HepG2 (cell line): ENCODE results near the gene MEX3A. TPM values are rescaled to one million over a fixed set of nuclear protein-coding genes. Genes with fewer than 3 reads are reported as not detected.

Source experiments
- ATAC-seq: fragments of 200-7000 bp; cut with Tn5 transposase; 3 replicates; pipeline ENCODE4 v1.9.1; 2020; ENCODE audit warnings: mild to moderate bottlenecking, moderate library complexity
- BruUV-seq: library from RNA; stranded (reverse); fragments of 400-500 nt; replicated peaks from 2 replicates; lab custom pipeline; 2021; lab: Mats Ljungman, UMichigan
- CTCF ChIA-PET: fragments of 300-600 bp; formaldehyde crosslinking; extraction: SDS; loops from one replicate; lab custom pipeline; 2021; ENCODE audit warnings: low total read pairs, inconsistent platforms, low intra/inter-chr PET ratio; lab: Yijun Ruan, JAX
- POLR2A ChIA-PET: fragments of 350-600 bp; sonication (Branson Sonifier 250); formaldehyde crosslinking; loops from one replicate; lab custom pipeline; 2020; ENCODE audit warnings: antibody characterized with exemption, inconsistent platforms; lab: Yijun Ruan, JAX
- DNase-seq: peaks from one replicate; pipeline ENCODE4 v3.0.0-alpha.2; 2015; ENCODE audit warnings: low spot score
- FAIRE-seq: peaks from 3 replicates; lab custom pipeline; 2011; peaks lifted over from hg19 to GRCh38; lab: Jason Lieb, UNC
- H2AFZ ChIP-seq: one replicate; pipeline ENCODE4 v1.6.1; 2011; ENCODE audit warnings: low read length, inconsistent platforms
- H3K27ac ChIP-seq: fragments of 300-600 bp; 3 replicates; pipeline ENCODE4 v1.8.0; 2011; ENCODE audit warnings: mixed run types, mild to moderate bottlenecking, mixed read lengths, low read length, inconsistent platforms; ENCODE audit not compliant: insufficient read depth; ENCODE audit errors: extremely low read length
- H3K27me3 ChIP-seq, 2 experiments: fragments of 200-600 bp in 1 of 2; 2 replicates in 1 of 2; 3 replicates in 1 of 2; pipeline versions ENCODE4 v1.6.0 to v1.8.0; 2011; ENCODE audit warnings: low read length in 2 of 2, mild to moderate bottlenecking in 2 of 2, moderate library complexity in 2 of 2, inconsistent platforms in 1 of 2; ENCODE audit not compliant: insufficient read depth in 2 of 2, control insufficient read depth in 1 of 2
- H3K36me3 ChIP-seq, 2 experiments: fragments of 200-600 bp in 1 of 2; replicated peaks in 1 of 2; 2 replicates in 1 of 2; 3 replicates in 1 of 2; pipeline versions ENCODE4 v1.5.1 to v1.8.0; 2011; ENCODE audit warnings: low read length in 2 of 2, inconsistent platforms in 1 of 2; ENCODE audit not compliant: insufficient read depth in 2 of 2, control insufficient read depth in 1 of 2
- H3K4me1 ChIP-seq: 2 replicates; pipeline ENCODE4 v1.5.1; 2012; ENCODE audit warnings: low read length, inconsistent platforms; ENCODE audit not compliant: insufficient read depth
- H3K4me2 ChIP-seq: 2 replicates; pipeline ENCODE4 v1.6.0; 2011; ENCODE audit warnings: low read depth, low read length, inconsistent platforms
- H3K4me3 ChIP-seq, 3 experiments: fragments of 200-600 bp in 1 of 3; sonication (generic), shearing (Covaris generic) in 1 of 3; replicated peaks in 1 of 3; 2 replicates each; pipeline ENCODE4 v1.5.1; 2011 to 2016; ENCODE audit warnings: low read length in 3 of 3, inconsistent platforms in 2 of 3, low read depth in 2 of 3, mild to moderate bottlenecking in 2 of 3, control low read depth in 1 of 3, mixed read lengths in 1 of 3; ENCODE audit not compliant: insufficient read depth in 1 of 3
- H3K79me2 ChIP-seq: one replicate; pipeline ENCODE4 v1.6.1; 2011; ENCODE audit warnings: low read length, inconsistent platforms; ENCODE audit not compliant: insufficient read depth
- H3K9ac ChIP-seq: 2 replicates; pipeline ENCODE4 v1.6.0; 2011; ENCODE audit warnings: mild to moderate bottlenecking, low read depth, low read length, inconsistent platforms; ENCODE audit not compliant: insufficient read depth
- H3K9me3 ChIP-seq: 2 replicates; pipeline ENCODE4 v1.5.1; 2012; ENCODE audit warnings: mild to moderate bottlenecking, low read length
- H4K20me1 ChIP-seq: 2 replicates; pipeline ENCODE4 v1.6.0; 2011; ENCODE audit warnings: inconsistent platforms, mild to moderate bottlenecking, low read length, moderate library complexity; ENCODE audit not compliant: insufficient read depth
- FOXP4 ChIP-seq: sonication (generic); formaldehyde crosslinking; IDR thresholded peaks from 2 replicates; pipeline ENCODE4 v1.4.0; 2020; ENCODE audit warnings: missing genetic modification reagents
- MAFF ChIP-seq: IDR thresholded peaks from 2 replicates; pipeline ENCODE4 v1.6.1; 2011; ENCODE audit warnings: low read depth, low read length, improper control_type of control experiment
- SALL1 ChIP-seq: sonication (generic); formaldehyde crosslinking; IDR thresholded peaks from 2 replicates; pipeline ENCODE4 v1.8.0; 2022; ENCODE audit warnings: mild to moderate bottlenecking, missing genetic modification reagents
- SAP130 ChIP-seq: IDR thresholded peaks from 2 replicates; pipeline ENCODE4 v1.6.1; 2016; ENCODE audit warnings: low read depth
- THYN1 ChIP-seq: sonication (generic); formaldehyde crosslinking; IDR thresholded peaks from 2 replicates; pipeline ENCODE4 v1.8.1; 2023; ENCODE audit warnings: low read depth, mild to moderate bottlenecking, moderate library complexity, missing genetic modification reagents, borderline replicate concordance
- TOE1 ChIP-seq: sonication (generic); formaldehyde crosslinking; IDR thresholded peaks from 2 replicates; pipeline ENCODE4 v1.4.0; 2020; ENCODE audit warnings: mild to moderate bottlenecking, missing genetic modification reagents
- ZNF574 ChIP-seq: sonication (generic); formaldehyde crosslinking; IDR thresholded peaks from 2 replicates; pipeline ENCODE4 v1.4.0; 2020; ENCODE audit warnings: missing genetic modification reagents
- ZNF616 ChIP-seq: sonication (generic); formaldehyde crosslinking; IDR thresholded peaks from 2 replicates; pipeline ENCODE4 v1.5.0; 2020; ENCODE audit warnings: low read depth, mild to moderate bottlenecking, missing genetic modification reagents
- ZNF781 ChIP-seq: sonication (generic); formaldehyde crosslinking; IDR thresholded peaks from 2 replicates; pipeline ENCODE4 v1.5.1; 2020; ENCODE audit warnings: borderline replicate concordance, mild to moderate bottlenecking, missing genetic modification reagents; ENCODE audit errors: not compliant biosample characterization
- ZNF83 ChIP-seq: sonication (generic); formaldehyde crosslinking; IDR thresholded peaks from 2 replicates; pipeline ENCODE4 v1.4.0; 2020; ENCODE audit warnings: missing genetic modification reagents, mild to moderate bottlenecking, borderline replicate concordance
- WGBS: methylation state at CpG from one replicate; pipeline ENCODE4 v1.1.6; 2017; ENCODE audit warnings: low lambda C conversion rate; 5-methylcytosine and 5-hydroxymethylcytosine counted together
- in situ Hi-C: cut with HindIII; loops from 2 replicates; pipeline ENCODE4 v1.10.0; 2017; ENCODE audit warnings: low pct_unique_long_range_greater_than_20kb; ENCODE audit not compliant: extremely low pct_ligation_motif_present
- intact Hi-C: fragments of 100-400 bp; cut with micrococcal nuclease; formaldehyde crosslinking; loops from one replicate; pipeline ENCODE4 v1.10.0; 2022; ENCODE audit not compliant: unreplicated experiment
- polyA plus RNA-seq, 8 experiments: library from polyadenylated mRNA; depleted of rRNA in 3 of 8; stranded (reverse) in 7 of 8; unstranded in 1 of 8; fragments of >200 nt; fragmentation: Illumina TruSeq in 4 of 8; extraction: Trizol in 4 of 8; gene quantifications; 2 replicates each; pipeline versions ENCODE4 v1.2.1 to v1.2.3, GENCODE V29; 2011 to 2016; ENCODE audit warnings: low read depth in 4 of 8, missing spikeins in 1 of 8, mixed read lengths in 1 of 8; ENCODE audit not compliant: insufficient read depth in 1 of 8
- total RNA-seq, 5 experiments: library from RNA; depleted of rRNA; stranded (reverse); fragments of >200 nt; fragmentation: Illumina TruSeq; extraction: Trizol; gene quantifications; 2 replicates each; pipeline ENCODE4 v1.2.3, GENCODE V29; 2016; ENCODE audit warnings: low read depth in 1 of 5

MEX3A gene
- total and polyA plus RNA-seq, 2 of the 13 experiments (the other 11 are each of a cell fraction or from before 2014, with no cell fraction given), result 7.6 to 9.1 TPM

GRCh38 chr1:156063997-156064285, 18.3 kb downstream of the MEX3A start:
- H3K27me3 ChIP-seq, result no peaks in the 10 kb centered on the region
- in situ Hi-C loops (loop anchor here (10.0 kb wide), 1 partner anchor 119 kb away; the partner anchor contains the start of gene RXFP4), intact Hi-C loops (loop anchor here (10.0 kb wide), 1 partner anchor 59 kb away; no protein-coding TSS in a partner anchor)
- TF ChIP-seq ZNF83 (no peak), SALL1 (CRISPR knock-in tag) (no peak), ZNF616 (CRISPR knock-in tag) (no peak), TOE1 (no peak), MAFF (no peak), ZNF574 (CRISPR knock-in tag) (no peak), THYN1 (CRISPR knock-in tag) (no peak), SAP130 (CRISPR knock-in tag) (no peak), ZNF781 (CRISPR knock-in tag) (no peak), FOXP4 (CRISPR knock-in tag) (no peak)
- no peaks in the 10 kb centered on the region for H3K36me3 ChIP-seq
- H3K9ac ChIP-seq, result no peak overlapping the region
- FAIRE-seq (no peak), ATAC-seq (no peak), DNase-seq (no peak)
- peaks cover 38% of the 10 kb centered on the region for H3K4me1 ChIP-seq
- no peak overlapping the region for H3K27ac ChIP-seq
- POLR2A ChIA-PET, result interaction anchor here (1.0 to 1.4 kb wide), 3 partner anchors 11 to 130 kb away, joined by 3 to 10 read pairs (median 3); partner anchors contain the start of genes KHDC4, LAMTOR2 and UBQLN4
- no peak overlapping the region for H3K4me2 ChIP-seq
- no peaks in the 10 kb centered on the region for H4K20me1 ChIP-seq
- H3K79me2 ChIP-seq, result no peaks in the 10 kb centered on the region
- BruUV-seq, result no TSS peak
- H3K9me3 ChIP-seq, result no peaks in the 10 kb centered on the region
- no peak overlapping the region for H2AFZ ChIP-seq
- CTCF ChIA-PET, result no interaction called here
- H3K4me3 ChIP-seq, result no peak overlapping the region
- 58% methylated on average over 1 of the region's 2 CpGs for WGBS
